Neural cell (in vitro differentiated cells): ENCODE measurements around the gene UBA6. TPM values are rescaled to one million over a fixed set of nuclear protein-coding genes. Genes with fewer than 3 reads are reported as not detected.

Source experiments
- H2AFZ ChIP-seq: fragments of 200-600, 300-800 bp; sonication (generic), shearing (Covaris generic); 2 replicates; pipeline ENCODE4 v1.6.0; 2014; ENCODE audit warnings: low read depth, mild to moderate bottlenecking, antibody characterized with exemption, low read length, moderate library complexity
- H3F3A ChIP-seq: fragments of 200-600 bp; shearing (Covaris generic); 2 replicates; pipeline ENCODE4 v1.6.1; 2016; ENCODE audit warnings: mild to moderate bottlenecking, moderate library complexity, mixed read lengths, antibody characterized with exemption, low read length; ENCODE audit not compliant: insufficient read depth, poor library complexity, severe bottlenecking
- H3K27ac ChIP-seq: fragments of 200-600, 300-800 bp; sonication (generic), shearing (Covaris generic); 2 replicates; pipeline ENCODE4 v1.5.1; 2014; ENCODE audit warnings: mild to moderate bottlenecking, low read length, moderate library complexity
- H3K27me3 ChIP-seq: fragments of 300-800, 200-600 bp; sonication (generic), shearing (Covaris generic); 2 replicates; pipeline ENCODE4 v1.6.0; 2014; ENCODE audit warnings: mild to moderate bottlenecking, low read depth, low read length, moderate library complexity; ENCODE audit not compliant: insufficient read depth
- H3K36me3 ChIP-seq: fragments of 300-800, 200-600 bp; sonication (generic), shearing (Covaris generic); 2 replicates; pipeline ENCODE4 v1.5.1; 2014; ENCODE audit warnings: mild to moderate bottlenecking, antibody characterized with exemption, low read length, moderate library complexity; ENCODE audit not compliant: insufficient read depth
- H3K4me2 ChIP-seq: fragments of 300-800, 200-600 bp; sonication (generic), shearing (Covaris generic); 2 replicates; pipeline ENCODE4 v1.6.0; 2014; ENCODE audit warnings: mild to moderate bottlenecking, low read length
- H3K4me3 ChIP-seq: fragments of 300-800, 200-600 bp; sonication (generic), shearing (Covaris generic); 2 replicates; pipeline ENCODE4 v1.5.1; 2014; ENCODE audit warnings: mild to moderate bottlenecking, low read length, moderate library complexity
- H3K79me2 ChIP-seq: fragments of 200-600 bp; shearing (Covaris generic); replicated peaks from 2 replicates; pipeline ENCODE4 v1.6.0; 2014; ENCODE audit warnings: mild to moderate bottlenecking, low read length, moderate library complexity; ENCODE audit not compliant: insufficient read depth
- H3K9ac ChIP-seq: fragments of 300-800, 200-600 bp; sonication (generic), shearing (Covaris generic); 2 replicates; pipeline ENCODE4 v1.6.1; 2016; ENCODE audit warnings: mild to moderate bottlenecking, low read length, mixed read lengths
- H3K9me2 ChIP-seq: fragments of 200-600 bp; shearing (Covaris generic); 2 replicates; pipeline ENCODE4 v1.6.1; 2016; ENCODE audit warnings: mild to moderate bottlenecking, low read length, mixed read lengths; ENCODE audit not compliant: insufficient read depth
- H3K9me3 ChIP-seq: fragments of 200-600, 300-800 bp; sonication (generic), shearing (Covaris generic); 2 replicates; pipeline ENCODE4 v1.6.1; 2016; ENCODE audit warnings: mild to moderate bottlenecking, mixed run types, low read length, moderate library complexity, mixed read lengths
- H4K20me1 ChIP-seq: fragments of 200-600 bp; shearing (Covaris generic); 2 replicates; pipeline ENCODE4 v1.6.1; 2016; ENCODE audit warnings: mild to moderate bottlenecking, mixed run types; ENCODE audit not compliant: insufficient read depth
- EP300 ChIP-seq: fragments of 450-650 bp; conservative IDR thresholded peaks from 2 replicates; pipeline ENCODE4 v1.6.1; 2014; ENCODE audit warnings: antibody characterized with exemption, mild to moderate bottlenecking, moderate library complexity; ENCODE audit not compliant: poor library complexity, severe bottlenecking
- EZH2 ChIP-seq: fragments of 200-600, 300-800 bp; shearing (Covaris generic), sonication (generic); IDR thresholded peaks from 2 replicates; pipeline ENCODE4 v1.6.1; 2014; ENCODE audit warnings: antibody characterized with exemption, low read length, borderline replicate concordance, mild to moderate bottlenecking; ENCODE audit not compliant: insufficient read depth, poor library complexity, severe bottlenecking
- MXI1 ChIP-seq: fragments of 450-650 bp; conservative IDR thresholded peaks from 2 replicates; pipeline ENCODE4 v1.6.1; 2014; ENCODE audit warnings: antibody characterized with exemption, mild to moderate bottlenecking; ENCODE audit not compliant: poor library complexity, severe bottlenecking
- POLR2AphosphoS5 ChIP-seq: IDR thresholded peaks from 2 replicates; pipeline ENCODE4 v1.6.1; 2012
- RAD21 ChIP-seq: fragments of 450-650 bp; conservative IDR thresholded peaks from 2 replicates; pipeline ENCODE4 v1.6.1; 2014; ENCODE audit warnings: antibody characterized with exemption, mild to moderate bottlenecking, moderate library complexity
- SMC3 ChIP-seq: fragments of 450-650 bp; conservative IDR thresholded peaks from 2 replicates; pipeline ENCODE4 v1.6.1; 2014; ENCODE audit warnings: antibody characterized with exemption, mild to moderate bottlenecking, moderate library complexity; ENCODE audit not compliant: poor library complexity
- TAF1 ChIP-seq: IDR thresholded peaks from 2 replicates; pipeline ENCODE4 v1.6.1; 2012; ENCODE audit warnings: low read depth
- polyA plus RNA-seq: library from polyadenylated mRNA; depleted of rRNA; stranded (reverse); fragments of >200 nt; gene quantifications from 2 replicates; pipeline ENCODE4 v1.2.3, GENCODE V29; 2014
- TF ChIP-seq, protein P1 (sequence below): fragments of 450-650 bp; IDR thresholded peaks from 2 replicates; pipeline ENCODE4 v1.5.1; 2014; ENCODE audit warnings: antibody characterized with exemption, mild to moderate bottlenecking, moderate library complexity; ENCODE audit not compliant: poor library complexity, severe bottlenecking
- TF ChIP-seq, protein P2 (sequence below): IDR thresholded peaks from 2 replicates; pipeline ENCODE4 v1.6.1; 2012; ENCODE audit warnings: borderline replicate concordance

Gene UBA6
- polyA plus RNA-seq, 1 donor from 2014 or later = 126 TPM

DNA sequence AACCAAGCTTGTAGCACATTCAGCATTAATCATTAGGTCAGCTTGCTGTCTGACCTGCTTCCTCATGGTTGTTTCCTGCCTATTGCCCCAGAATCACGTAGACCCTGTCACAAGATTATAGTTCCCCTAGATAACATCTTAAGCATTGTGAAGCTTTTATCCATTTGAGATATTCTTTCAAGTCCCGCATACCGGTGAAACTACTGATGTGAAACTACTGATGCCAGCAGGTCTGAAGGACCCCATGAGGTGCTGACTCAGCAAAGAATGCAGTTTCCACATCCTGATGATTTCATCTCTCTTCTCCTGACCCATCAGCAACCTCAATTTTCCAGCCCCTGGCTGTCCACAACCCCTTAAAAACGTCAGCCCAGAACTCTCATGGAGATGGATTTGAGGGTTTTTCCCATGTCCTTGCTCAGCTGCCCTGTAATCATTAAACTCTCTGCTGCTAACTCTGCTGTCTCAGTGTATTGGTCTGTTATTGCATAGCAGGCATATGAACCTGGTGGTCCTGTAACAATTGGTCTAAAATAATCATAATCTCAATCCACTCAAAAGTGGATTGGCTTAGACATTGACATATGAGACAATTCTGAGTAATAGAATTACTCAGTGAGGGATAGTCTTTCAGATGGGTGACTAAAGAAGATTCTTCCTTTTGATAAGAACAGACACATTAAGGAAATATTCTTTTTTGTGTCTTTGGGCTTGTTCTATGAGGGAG, 26.3 kb upstream of the UBA6 start:
- TF ChIP-seq POLR2AphosphoS5 (no peak), SMC3 (no peak), EP300 (no peak), TAF1 (no peak), MXI1 (no peak), RAD21 (no peak), EZH2 (no peak)
- TF ChIP-seq, protein P1, sequence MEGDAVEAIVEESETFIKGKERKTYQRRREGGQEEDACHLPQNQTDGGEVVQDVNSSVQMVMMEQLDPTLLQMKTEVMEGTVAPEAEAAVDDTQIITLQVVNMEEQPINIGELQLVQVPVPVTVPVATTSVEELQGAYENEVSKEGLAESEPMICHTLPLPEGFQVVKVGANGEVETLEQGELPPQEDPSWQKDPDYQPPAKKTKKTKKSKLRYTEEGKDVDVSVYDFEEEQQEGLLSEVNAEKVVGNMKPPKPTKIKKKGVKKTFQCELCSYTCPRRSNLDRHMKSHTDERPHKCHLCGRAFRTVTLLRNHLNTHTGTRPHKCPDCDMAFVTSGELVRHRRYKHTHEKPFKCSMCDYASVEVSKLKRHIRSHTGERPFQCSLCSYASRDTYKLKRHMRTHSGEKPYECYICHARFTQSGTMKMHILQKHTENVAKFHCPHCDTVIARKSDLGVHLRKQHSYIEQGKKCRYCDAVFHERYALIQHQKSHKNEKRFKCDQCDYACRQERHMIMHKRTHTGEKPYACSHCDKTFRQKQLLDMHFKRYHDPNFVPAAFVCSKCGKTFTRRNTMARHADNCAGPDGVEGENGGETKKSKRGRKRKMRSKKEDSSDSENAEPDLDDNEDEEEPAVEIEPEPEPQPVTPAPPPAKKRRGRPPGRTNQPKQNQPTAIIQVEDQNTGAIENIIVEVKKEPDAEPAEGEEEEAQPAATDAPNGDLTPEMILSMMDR = no peak
- TF ChIP-seq, protein P2, sequence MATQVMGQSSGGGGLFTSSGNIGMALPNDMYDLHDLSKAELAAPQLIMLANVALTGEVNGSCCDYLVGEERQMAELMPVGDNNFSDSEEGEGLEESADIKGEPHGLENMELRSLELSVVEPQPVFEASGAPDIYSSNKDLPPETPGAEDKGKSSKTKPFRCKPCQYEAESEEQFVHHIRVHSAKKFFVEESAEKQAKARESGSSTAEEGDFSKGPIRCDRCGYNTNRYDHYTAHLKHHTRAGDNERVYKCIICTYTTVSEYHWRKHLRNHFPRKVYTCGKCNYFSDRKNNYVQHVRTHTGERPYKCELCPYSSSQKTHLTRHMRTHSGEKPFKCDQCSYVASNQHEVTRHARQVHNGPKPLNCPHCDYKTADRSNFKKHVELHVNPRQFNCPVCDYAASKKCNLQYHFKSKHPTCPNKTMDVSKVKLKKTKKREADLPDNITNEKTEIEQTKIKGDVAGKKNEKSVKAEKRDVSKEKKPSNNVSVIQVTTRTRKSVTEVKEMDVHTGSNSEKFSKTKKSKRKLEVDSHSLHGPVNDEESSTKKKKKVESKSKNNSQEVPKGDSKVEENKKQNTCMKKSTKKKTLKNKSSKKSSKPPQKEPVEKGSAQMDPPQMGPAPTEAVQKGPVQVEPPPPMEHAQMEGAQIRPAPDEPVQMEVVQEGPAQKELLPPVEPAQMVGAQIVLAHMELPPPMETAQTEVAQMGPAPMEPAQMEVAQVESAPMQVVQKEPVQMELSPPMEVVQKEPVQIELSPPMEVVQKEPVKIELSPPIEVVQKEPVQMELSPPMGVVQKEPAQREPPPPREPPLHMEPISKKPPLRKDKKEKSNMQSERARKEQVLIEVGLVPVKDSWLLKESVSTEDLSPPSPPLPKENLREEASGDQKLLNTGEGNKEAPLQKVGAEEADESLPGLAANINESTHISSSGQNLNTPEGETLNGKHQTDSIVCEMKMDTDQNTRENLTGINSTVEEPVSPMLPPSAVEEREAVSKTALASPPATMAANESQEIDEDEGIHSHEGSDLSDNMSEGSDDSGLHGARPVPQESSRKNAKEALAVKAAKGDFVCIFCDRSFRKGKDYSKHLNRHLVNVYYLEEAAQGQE = no peak
- Histone ChIP-seq H3K4me2 (no peak overlapping the region), H3K9me2 (no peaks in the 10 kb centered on the region), H3K4me3 (no peak overlapping the region), H3K27me3 (no peaks in the 10 kb centered on the region), H3K9ac (no peak overlapping the region), H4K20me1 (no peaks in the 10 kb centered on the region), H3K9me3 (no peaks in the 10 kb centered on the region), H3K79me2 (no peaks in the 10 kb centered on the region), H3K27ac (no peak overlapping the region), H2AFZ (no peak overlapping the region), H3F3A (no peaks in the 10 kb centered on the region), H3K36me3 (no peaks in the 10 kb centered on the region)

DNA sequence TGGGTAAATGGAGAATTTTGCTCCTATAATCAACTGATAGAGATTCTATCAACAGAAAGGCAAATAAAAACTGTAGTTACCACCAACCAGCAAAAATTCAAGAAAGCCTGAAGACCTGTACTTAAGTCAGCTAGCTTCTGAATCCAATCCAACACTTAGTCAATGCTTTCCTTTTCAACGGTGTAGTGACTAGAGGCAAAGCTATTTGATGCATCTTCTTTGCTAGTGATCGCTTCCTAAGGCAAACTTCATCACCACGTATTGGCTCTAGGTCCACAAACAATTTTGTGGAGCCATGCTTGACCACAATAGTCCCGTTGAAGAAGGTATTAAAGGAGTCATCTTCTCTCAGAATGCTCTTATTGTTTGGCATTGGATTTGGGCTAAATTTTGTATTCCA, 25.0 kb upstream of the UBA6 start:
- H3K4me2 ChIP-seq = no peak overlapping the region
- no peaks in the 10 kb centered on the region for H3K9me3 ChIP-seq
- no peaks in the 10 kb centered on the region for H3F3A ChIP-seq
- no peaks in the 10 kb centered on the region for H3K9me2 ChIP-seq
- no peaks in the 10 kb centered on the region for H3K79me2 ChIP-seq
- no peak overlapping the region for H3K27ac ChIP-seq
- no peak overlapping the region for H3K4me3 ChIP-seq
- H4K20me1 ChIP-seq = no peaks in the 10 kb centered on the region
- TF ChIP-seq, protein P1 = no peak
- TF ChIP-seq MXI1 (no peak), SMC3 (no peak), EP300 (no peak), TAF1 (no peak), POLR2AphosphoS5 (no peak)
- H3K27me3 ChIP-seq = no peaks in the 10 kb centered on the region
- no peaks in the 10 kb centered on the region for H3K36me3 ChIP-seq
- no peak overlapping the region for H2AFZ ChIP-seq
- H3K9ac ChIP-seq = no peak overlapping the region
